ENCODE measurements around the gene GSK3B. TPM values are rescaled to one million over a fixed set of nuclear protein-coding genes. Genes with fewer than 3 reads are reported as not detected.
A peak's percentile ranks its signal among the peaks of the same experiment; 100 is the strongest.

The GSK3B gene
- total RNA-seq, 1 experiment from 2014 or later = 50.0 TPM

DNA sequence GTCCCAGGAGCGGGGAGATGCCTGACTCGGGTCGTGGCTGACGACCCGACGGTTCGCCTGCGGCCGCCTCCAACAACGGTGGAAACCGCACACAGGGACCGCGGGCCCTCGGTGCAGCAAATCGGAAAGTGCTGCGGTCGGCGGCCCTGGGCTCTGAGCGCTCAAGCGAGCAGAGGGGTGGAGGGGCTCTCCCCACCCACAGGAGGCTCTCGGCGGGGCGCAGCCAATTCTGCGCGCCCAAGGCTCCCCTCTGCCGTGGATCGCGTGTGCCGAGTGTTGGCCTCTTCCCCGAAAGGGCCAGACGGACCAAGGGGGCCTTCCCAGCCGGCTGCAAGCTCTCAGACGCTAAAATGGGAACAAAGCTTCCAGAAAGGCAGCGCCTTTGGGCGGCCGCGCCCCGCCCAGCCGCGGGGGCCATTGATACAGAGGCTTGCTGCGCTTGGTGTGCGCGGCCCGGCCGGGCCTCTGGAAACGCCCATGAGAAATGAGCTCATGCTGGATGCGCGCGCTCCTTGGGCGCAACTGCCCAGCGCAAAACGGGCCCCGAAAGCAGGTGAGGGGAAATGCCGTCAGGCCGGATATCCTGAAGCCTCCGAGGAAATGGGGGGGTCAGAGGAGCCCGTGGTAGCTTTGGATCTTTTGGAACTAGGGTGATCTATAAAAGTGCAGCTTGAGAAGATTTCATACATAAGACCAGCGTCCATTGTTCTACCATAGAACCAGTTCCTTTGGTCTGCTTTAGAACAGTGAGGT is 1.2 kb upstream of the GSK3B start (continued):
- TF ChIP-seq, protein P1, sequence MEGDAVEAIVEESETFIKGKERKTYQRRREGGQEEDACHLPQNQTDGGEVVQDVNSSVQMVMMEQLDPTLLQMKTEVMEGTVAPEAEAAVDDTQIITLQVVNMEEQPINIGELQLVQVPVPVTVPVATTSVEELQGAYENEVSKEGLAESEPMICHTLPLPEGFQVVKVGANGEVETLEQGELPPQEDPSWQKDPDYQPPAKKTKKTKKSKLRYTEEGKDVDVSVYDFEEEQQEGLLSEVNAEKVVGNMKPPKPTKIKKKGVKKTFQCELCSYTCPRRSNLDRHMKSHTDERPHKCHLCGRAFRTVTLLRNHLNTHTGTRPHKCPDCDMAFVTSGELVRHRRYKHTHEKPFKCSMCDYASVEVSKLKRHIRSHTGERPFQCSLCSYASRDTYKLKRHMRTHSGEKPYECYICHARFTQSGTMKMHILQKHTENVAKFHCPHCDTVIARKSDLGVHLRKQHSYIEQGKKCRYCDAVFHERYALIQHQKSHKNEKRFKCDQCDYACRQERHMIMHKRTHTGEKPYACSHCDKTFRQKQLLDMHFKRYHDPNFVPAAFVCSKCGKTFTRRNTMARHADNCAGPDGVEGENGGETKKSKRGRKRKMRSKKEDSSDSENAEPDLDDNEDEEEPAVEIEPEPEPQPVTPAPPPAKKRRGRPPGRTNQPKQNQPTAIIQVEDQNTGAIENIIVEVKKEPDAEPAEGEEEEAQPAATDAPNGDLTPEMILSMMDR (IDR thresholded peaks at IDR 0.05 in 2 of 3, conservative IDR thresholded peaks at IDR 0.05 in 1 of 3; ENCODE audit: borderline replicate concordance in 1 of 3, insufficient read depth in 1 of 3, low read depth in 2 of 3, low read length in 2 of 3) = no peak
- TF ChIP-seq YY1 (IDR thresholded peaks at IDR 0.05; ENCODE audit: extremely low read depth, insufficient replicate concordance, low read depth, low read length) (peak; percentile 82), SRF (IDR thresholded peaks at IDR 0.05; ENCODE audit: low read depth) (no peak)

DNA sequence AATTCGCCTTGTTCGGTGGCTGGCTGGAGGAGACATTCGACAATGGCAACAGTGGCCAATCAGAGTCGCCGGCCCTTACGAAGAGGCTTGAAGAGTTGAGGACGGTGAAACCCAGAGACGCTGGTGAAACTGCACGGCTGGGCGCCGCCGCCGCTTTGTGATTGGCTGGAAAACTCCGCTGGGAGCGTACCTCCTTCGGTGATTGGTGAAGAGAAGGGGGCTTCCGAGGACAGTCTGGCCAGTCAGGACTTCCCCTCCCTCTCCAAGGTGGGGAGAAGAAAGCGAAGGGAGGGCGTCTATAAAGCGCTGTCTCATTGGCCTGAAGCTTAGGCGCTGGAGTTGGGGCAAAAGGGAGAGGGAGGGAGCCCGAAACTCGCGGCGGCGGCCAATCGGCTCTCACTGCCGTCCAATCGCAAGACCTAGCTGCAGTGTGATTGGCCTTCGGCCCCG is 554 bp upstream of the GSK3B start:
- Histone ChIP-seq H3K4me2 (ENCODE audit: low read length) (peak overlapping the region; percentile 93), H3K27me3 (ENCODE audit: insufficient read depth, low read length) (no peaks in the 10 kb centered on the region), H3K9ac (ENCODE audit: low read length) (peak overlapping the region; percentile 93), H2AFZ (ENCODE audit: low read depth, low read length, poor library complexity, severe bottlenecking) (no peak overlapping the region), H3K4me3 (replicated peaks in 1 of 2; ENCODE audit: low read depth in 1 of 2, low read length in 2 of 2) (peak overlapping the region; percentile 54 to 89), H3K27ac (ENCODE audit: low read depth, low read length) (peak overlapping the region; percentile 99), H3K9me3 (ENCODE audit: control insufficient read depth in 1 of 2, insufficient read depth in 1 of 2, low read depth in 1 of 2, low read length in 2 of 2) (no peaks in the 10 kb centered on the region), H4K20me1 (ENCODE audit: insufficient read depth) (no peaks in the 10 kb centered on the region), H3K36me3 (ENCODE audit: control insufficient read depth in 1 of 2, insufficient read depth in 2 of 2, low read length in 2 of 2) (no peaks in the 10 kb centered on the region), H3K4me1 (ENCODE audit: control insufficient read depth in 1 of 2, insufficient read depth in 2 of 2, low read length in 2 of 2) (peaks cover 0 to 25% of the 10 kb centered on the region in 2 experiments; a peak in 3 of 4 replicates), H3K79me2 (ENCODE audit: insufficient read depth, low read length) (peaks cover 62% of the 10 kb centered on the region), H3K9me2 (ENCODE audit: insufficient read depth) (no peaks in the 10 kb centered on the region)
- ChIA-PET RAD21 (ENCODE audit: low non-redundant PET in 1 of 2, low total read pairs in 2 of 2, uncharacterized antibody in 2 of 2, unreplicated experiment in 2 of 2) (interaction anchor here in 1 of 2 experiments (1.1 kb wide), 1 partner anchor 49 kb away, joined by 3 read pairs; no protein-coding TSS in a partner anchor), POLR2A (interaction anchor here (1.0 to 2.1 kb wide), 8 partner anchors 10 to 128 kb away, joined by 3 to 6 read pairs (median 4); no protein-coding TSS in a partner anchor), CTCF (interaction anchor here (1.2 to 1.5 kb wide), 4 partner anchors 19 to 203 kb away, joined by 3 to 8 read pairs (median 5); no protein-coding TSS in a partner anchor)
- DNase-seq (ENCODE audit: low read depth, low spot score) = no peak
- TF ChIP-seq SIN3A (IDR thresholded peaks at IDR 0.05; ENCODE audit: low read depth) (no peak), SP1 (IDR thresholded peaks at IDR 0.05; ENCODE audit: low read depth) (peak; percentile 97), POLR2A (IDR thresholded peaks at IDR 0.05; ENCODE audit: borderline replicate concordance, extremely low read depth, insufficient read depth, insufficient read length) (no peak), TCF7L2 (IDR thresholded peaks at IDR 0.05; ENCODE audit: borderline replicate concordance, extremely low read depth, insufficient read depth, insufficient read length) (peak; percentile 68), CBX3 (IDR thresholded peaks at IDR 0.05; ENCODE audit: low read depth) (no peak)
- no TSS peak for BruUV-seq (replicated peaks)
- peak; percentile 75 for ATAC-seq
- intact Hi-C loops (cut with micrococcal nuclease) = loop anchor here (1.0 to 10.0 kb wide), 2 partner anchors 66 to 630 kb away; partner anchors contain the start of genes POGLUT1 and TMEM39A

All from HCT116 (cell line).